Endothelial cell of umbilical vein (primary cell): ENCODE results near the gene PASK. TPM values are rescaled to one million over a fixed set of nuclear protein-coding genes. Genes with fewer than 3 reads are reported as not detected.

Experiments
- BruUV-seq: library from RNA; stranded (reverse); fragments of 400-500 nt; replicated peaks from 2 replicates; lab custom pipeline; 2021; lab: Mats Ljungman, UMichigan
- CTCF ChIA-PET: fragments of 300-600, 350-600 bp; sonication (Branson Sonifier 250); formaldehyde crosslinking; loops from one replicate; lab custom pipeline; 2021; ENCODE audit warnings: antibody characterized with exemption, inconsistent platforms; lab: Charles Lee
- POLR2A ChIA-PET: fragments of 300-600, 350-600 bp; sonication (Branson Sonifier 250); formaldehyde crosslinking; loops from one replicate; lab custom pipeline; 2021; ENCODE audit warnings: antibody characterized with exemption, inconsistent platforms; lab: Charles Lee
- DNase-seq: peaks from one replicate; pipeline ENCODE4 v3.0.0-alpha.2; 2011; ENCODE audit warnings: low read depth, low spot score
- FAIRE-seq: peaks from 2 replicates; lab custom pipeline; 2011; peaks lifted over from hg19 to GRCh38; lab: Jason Lieb, UNC
- H2AFZ ChIP-seq: 2 replicates; pipeline ENCODE4 v1.6.0; 2012; ENCODE audit warnings: low read depth, low read length, control low read depth, inconsistent platforms
- H3K27ac ChIP-seq: 2 replicates; pipeline ENCODE4 v1.5.1; 2011; ENCODE audit warnings: low read depth, mild to moderate bottlenecking, control low read depth, low read length, moderate library complexity; ENCODE audit not compliant: insufficient read depth
- H3K27me3 ChIP-seq, 2 experiments: 2 replicates each; pipeline versions ENCODE4 v1.6.0 to v1.6.1; 2011; ENCODE audit warnings: low read length in 2 of 2, mixed read lengths in 1 of 2; ENCODE audit not compliant: control insufficient read depth in 2 of 2, insufficient read depth in 2 of 2
- H3K36me3 ChIP-seq, 2 experiments: 2 replicates in 1 of 2; 3 replicates in 1 of 2; pipeline ENCODE4 v1.5.1; 2011; ENCODE audit warnings: low read length in 2 of 2, mild to moderate bottlenecking in 1 of 2, moderate library complexity in 1 of 2; ENCODE audit not compliant: control insufficient read depth in 2 of 2, insufficient read depth in 2 of 2; ENCODE audit errors: extremely low read depth in 1 of 2
- H3K4me1 ChIP-seq: 3 replicates; pipeline ENCODE4 v1.5.1; 2011; ENCODE audit warnings: mild to moderate bottlenecking, low read length; ENCODE audit not compliant: control insufficient read depth, insufficient read depth; ENCODE audit errors: extremely low read depth
- H3K4me2 ChIP-seq: 2 replicates; pipeline ENCODE4 v1.6.1; 2011; ENCODE audit warnings: low read length, control low read depth, mixed read lengths; ENCODE audit not compliant: insufficient read depth
- H3K4me3 ChIP-seq, 3 experiments: fragments of 200-600 bp in 1 of 3; sonication (generic), shearing (Covaris generic) in 1 of 3; replicated peaks in 1 of 3; 2 replicates each; pipeline ENCODE4 v1.5.1; 2011 to 2016; ENCODE audit warnings: control low read depth in 3 of 3, low read length in 3 of 3, mild to moderate bottlenecking in 2 of 3, inconsistent platforms in 1 of 3, low read depth in 1 of 3, moderate library complexity in 1 of 3; ENCODE audit not compliant: insufficient read depth in 1 of 3
- H3K79me2 ChIP-seq: 2 replicates; pipeline ENCODE4 v1.6.0; 2012; ENCODE audit warnings: low read length, inconsistent platforms; ENCODE audit not compliant: control insufficient read depth, insufficient read depth
- H3K9ac ChIP-seq: replicated peaks from 2 replicates; pipeline ENCODE3; 2011; ENCODE audit warnings: low read length, control low read depth; ENCODE audit not compliant: insufficient read depth; ENCODE audit errors: extremely low read depth
- H3K9me1 ChIP-seq: replicated peaks from 3 replicates; pipeline ENCODE4 v1.6.0; 2011; ENCODE audit warnings: mild to moderate bottlenecking, low read length; ENCODE audit not compliant: control insufficient read depth, insufficient read depth; ENCODE audit errors: extremely low read depth
- H3K9me3 ChIP-seq: replicated peaks from 2 replicates; pipeline ENCODE4 v1.5.1; 2012; ENCODE audit warnings: low read length, inconsistent platforms; ENCODE audit not compliant: control insufficient read depth, insufficient read depth
- H4K20me1 ChIP-seq: replicated peaks from 2 replicates; pipeline ENCODE3; 2011; ENCODE audit warnings: mild to moderate bottlenecking, low read length; ENCODE audit not compliant: control insufficient read depth, insufficient read depth; ENCODE audit errors: extremely low read depth
- CTCF ChIP-seq, 2 donors: IDR thresholded peaks; 1 replicate in 1 of 2; 2 replicates in 1 of 2; pipeline ENCODE4 v1.5.1; 2011; ENCODE audit warnings: low read length in 2 of 2, mild to moderate bottlenecking in 2 of 2, moderate library complexity in 2 of 2, control low read depth in 1 of 2, inconsistent platforms in 1 of 2, low read depth in 1 of 2; ENCODE audit not compliant: insufficient read depth in 1 of 2; ENCODE audit errors: extremely low read depth in 1 of 2
- EZH2 ChIP-seq: IDR thresholded peaks from 2 replicates; pipeline ENCODE4 v1.6.1; 2012; ENCODE audit warnings: borderline replicate concordance, low read depth, mild to moderate bottlenecking, moderate library complexity, low read length, inconsistent platforms; ENCODE audit not compliant: severe bottlenecking
- FOS ChIP-seq: IDR thresholded peaks from 2 replicates; pipeline ENCODE4 v1.6.1; 2011; ENCODE audit warnings: mild to moderate bottlenecking, low read length, moderate library complexity, borderline replicate concordance; ENCODE audit not compliant: insufficient read depth
- GATA2 ChIP-seq: IDR thresholded peaks from 2 replicates; pipeline ENCODE4 v1.7.0; 2011; ENCODE audit warnings: low read depth, mild to moderate bottlenecking, moderate library complexity, mixed read lengths, low read length; ENCODE audit not compliant: insufficient read length, insufficient read depth
- JUN ChIP-seq: IDR thresholded peaks from 2 replicates; pipeline ENCODE4 v1.6.1; 2011; ENCODE audit warnings: borderline replicate concordance, low read depth; ENCODE audit not compliant: insufficient read length, insufficient read depth
- MYC ChIP-seq: IDR thresholded peaks from one replicate; pipeline ENCODE4 v1.6.1; 2011; ENCODE audit warnings: mild to moderate bottlenecking, low read depth, low read length
- POLR2A ChIP-seq: IDR thresholded peaks from 2 replicates; pipeline ENCODE4 v1.6.1; 2012; ENCODE audit warnings: low read depth, mild to moderate bottlenecking, control low read depth, low read length
- POLR2AphosphoS5 ChIP-seq: IDR thresholded peaks from 2 replicates; pipeline ENCODE4 v1.6.1; 2012; ENCODE audit warnings: low read depth, mild to moderate bottlenecking, control low read depth, low read length, moderate library complexity; ENCODE audit not compliant: insufficient read depth
- dilution Hi-C: fragments of 300-500 bp; cut with MboI; formaldehyde crosslinking; loops from one replicate; pipeline ENCODE4 v1.15.0; 2019; ENCODE audit warnings: low sequenced_read_pairs; ENCODE audit not compliant: extremely low pct_ligation_motif_present
- intact Hi-C: fragments of 100-400 bp; cut with micrococcal nuclease; formaldehyde crosslinking; loops from one replicate; pipeline ENCODE4 v1.10.0; 2022
- polyA plus RNA-seq, 4 experiments: library from polyadenylated mRNA; depleted of rRNA in 3 of 4; stranded (reverse) in 3 of 4; unstranded in 1 of 4; fragments of >200 nt; gene quantifications; 2 replicates each; pipeline versions ENCODE4 v1.2.1 to v1.2.3, GENCODE V29; 2011 to 2012; ENCODE audit warnings: missing spikeins in 1 of 4
- total RNA-seq: library from RNA; stranded (reverse); gene quantifications from 2 replicates; pipeline ENCODE4 v1.2.3, GENCODE V29; 2021
- TF ChIP-seq, protein P1 (sequence below): IDR thresholded peaks from 2 replicates; pipeline ENCODE4 v1.6.1; 2011; ENCODE audit not compliant: insufficient read depth, insufficient read length

The PASK gene
- total and polyA plus RNA-seq, 2 donors (not counting 3 experiments of a cell fraction or from before 2014, with no cell fraction given): 5.7 to 17.3 TPM

- H3K79me2 ChIP-seq: peaks cover 13% of the 10 kb centered on the region
- H3K9ac ChIP-seq: no peak overlapping the region
- no peaks in the 10 kb centered on the region for H3K9me3 ChIP-seq
- H3K4me3 ChIP-seq: no peak overlapping the region
- no TSS peak for BruUV-seq
- ChIA-PET CTCF (interaction anchor here (1.0 kb wide), 1 partner anchor 69 kb away, joined by 3 read pairs; no protein-coding TSS in a partner anchor), POLR2A (no interaction called here)
- H3K27ac ChIP-seq: no peak overlapping the region
- no peaks in the 10 kb centered on the region for H4K20me1 ChIP-seq
- no peak for DNase-seq
- H3K27me3 ChIP-seq: no peaks in the 10 kb centered on the region
- H3K36me3 ChIP-seq: no peaks in the 10 kb centered on the region
- TF ChIP-seq CTCF (IDR thresholded peaks at IDR 0.05; ENCODE audit: extremely low read depth in 1 of 2, insufficient read depth in 1 of 2, low read depth in 1 of 2, low read length in 2 of 2): no peak
- no peak for TF ChIP-seq FOS
- TF ChIP-seq JUN: no peak
- no peak for TF ChIP-seq MYC
- TF ChIP-seq GATA2: no peak
- no peak for TF ChIP-seq POLR2AphosphoS5
- TF ChIP-seq POLR2A: no peak
- TF ChIP-seq EZH2: no peak
- TF ChIP-seq, protein P1, sequence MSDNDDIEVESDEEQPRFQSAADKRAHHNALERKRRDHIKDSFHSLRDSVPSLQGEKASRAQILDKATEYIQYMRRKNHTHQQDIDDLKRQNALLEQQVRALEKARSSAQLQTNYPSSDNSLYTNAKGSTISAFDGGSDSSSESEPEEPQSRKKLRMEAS: no peak
- H3K9me1 ChIP-seq: no peaks in the 10 kb centered on the region
- H3K4me1 ChIP-seq: peaks cover 15% of the 10 kb centered on the region
- dilution Hi-C loops: no loop called here
- H3K4me2 ChIP-seq: no peak overlapping the region
- FAIRE-seq: no peak
- intact Hi-C loops: loop anchor here (5.0 to 10.0 kb wide), 2 partner anchors 293 to 585 kb away; partner anchors contain the start of gene D2HGDH
- no peak overlapping the region for H2AFZ ChIP-seq
Measured at GRCh38 chr2:241147336-241147735, 1.9 kb downstream of the PASK start.
